DMS 273 treated with DMSO at 0.1 percent for 48 hours (cell line): ENCODE results near the gene FAT1.

Experiments used
- DNase-seq: peaks from one replicate; lab custom pipeline; 2025; lab: John Stamatoyannopoulos, UW

FAT1 gene

GRCh38 chr4:186749611-186750281 is 26.1 kb upstream of the FAT1 start:
- no peak for DNase-seq

- no peak for DNase-seq
Measured at GRCh38 chr4:186746581-186746980, 22.9 kb upstream of the FAT1 start.

- DNase-seq, result no peak
Measured at GRCh38 chr4:186743261-186743660, 19.6 kb upstream of the FAT1 start.

- DNase-seq, result no peak
Measured at GRCh38 chr4:186740822-186741221, 17.2 kb upstream of the FAT1 start.

GRCh38 chr4:186739802-186740434 is 16.3 kb upstream of the FAT1 start:
- peak; percentile 56 for DNase-seq

- DNase-seq, result no peak
Measured at GRCh38 chr4:186739317-186739716, 15.7 kb upstream of the FAT1 start.

GRCh38 chr4:186738421-186738820 is 14.8 kb upstream of the FAT1 start:
- DNase-seq, result no peak

- no peak for DNase-seq
Measured at GRCh38 chr4:186737427-186737826, 13.8 kb upstream of the FAT1 start.

GRCh38 chr4:186736466-186736865 is 12.8 kb upstream of the FAT1 start:
- no peak for DNase-seq

- no peak for DNase-seq
Measured at GRCh38 chr4:186734251-186734650, 10.6 kb upstream of the FAT1 start.

- no peak for DNase-seq
Measured at GRCh38 chr4:186733778-186734177, 10.1 kb upstream of the FAT1 start.

- no peak for DNase-seq
Measured at GRCh38 chr4:186730621-186731020, 7.0 kb upstream of the FAT1 start.

- no peak for DNase-seq
Measured at GRCh38 chr4:186729856-186730255, 6.2 kb upstream of the FAT1 start.

- DNase-seq, result no peak
Measured at GRCh38 chr4:186728631-186729271, 5.1 kb upstream of the FAT1 start.

GRCh38 chr4:186727977-186728519 is 4.4 kb upstream of the FAT1 start:
- DNase-seq, result no peak

GRCh38 chr4:186727169-186727976 is 3.7 kb upstream of the FAT1 start:
- DNase-seq, result no peak

- no peak for DNase-seq
Measured at GRCh38 chr4:186726426-186727168, 2.9 kb upstream of the FAT1 start.

- DNase-seq, result peak; percentile 22
Measured at GRCh38 chr4:186725469-186726425, 2.1 kb upstream of the FAT1 start.

- no peak for DNase-seq
Measured at GRCh38 chr4:186724864-186725468, 1.3 kb upstream of the FAT1 start.
